Measurements from ENCODE around the gene CDKL5. TPM values are rescaled to one million over a fixed set of nuclear protein-coding genes. Genes with fewer than 3 reads are reported as not detected.

CDKL5 gene
- total RNA-seq, 4 donors from 2014 or later: 5.1 to 11.8 (median 7.4) TPM

- 70% methylated on average over 1 of the region's 1 CpG for WGBS
- H3K27me3 ChIP-seq: no peaks in the 10 kb centered on the region
- H3K27ac ChIP-seq: no peak overlapping the region
- H3K4me3 ChIP-seq: no peak overlapping the region
- no peaks in the 10 kb centered on the region for H3K4me1 ChIP-seq
- TF ChIP-seq POLR2AphosphoS5 (IDR thresholded peaks at IDR 0.05) (no peak), EP300 (IDR thresholded peaks at IDR 0.05) (no peak), CTCF (IDR thresholded peaks at IDR 0.05) (no peak), POLR2A (IDR thresholded peaks at IDR 0.05) (no peak)
- no peaks in the 10 kb centered on the region for H3K9me3 ChIP-seq
- no peaks in the 10 kb centered on the region for H3K36me3 ChIP-seq
- no peak for DNase-seq (ENCODE audit: low spot score in 2 of 2)
Measured at GRCh38 chrX:18436017-18436416, 10.6 kb downstream of the CDKL5 start.

GRCh38 chrX:18440835-18441234, 15.4 kb downstream of the CDKL5 start:
- TF ChIP-seq POLR2AphosphoS5 (IDR thresholded peaks at IDR 0.05) (no peak), POLR2A (IDR thresholded peaks at IDR 0.05) (no peak), CTCF (IDR thresholded peaks at IDR 0.05) (no peak), EP300 (IDR thresholded peaks at IDR 0.05) (no peak)
- Histone ChIP-seq H3K4me1 (no peaks in the 10 kb centered on the region), H3K4me3 (no peak overlapping the region), H3K36me3 (no peaks in the 10 kb centered on the region), H3K27ac (no peak overlapping the region), H3K27me3 (no peaks in the 10 kb centered on the region), H3K9me3 (no peaks in the 10 kb centered on the region)
- no peak for DNase-seq (ENCODE audit: low spot score in 2 of 2)
- WGBS: 83% methylated on average over 4 of the region's 4 CpGs

GRCh38 chrX:18441780-18442367, 16.5 kb downstream of the CDKL5 start:
- Histone ChIP-seq H3K36me3 (no peaks in the 10 kb centered on the region), H3K4me1 (no peaks in the 10 kb centered on the region), H3K27me3 (no peaks in the 10 kb centered on the region), H3K27ac (no peak overlapping the region), H3K4me3 (no peak overlapping the region), H3K9me3 (no peaks in the 10 kb centered on the region)
- TF ChIP-seq POLR2AphosphoS5 (IDR thresholded peaks at IDR 0.05): no peak
- no peak for TF ChIP-seq CTCF (IDR thresholded peaks at IDR 0.05)
- no peak for TF ChIP-seq EP300 (IDR thresholded peaks at IDR 0.05)
- TF ChIP-seq POLR2A (IDR thresholded peaks at IDR 0.05): no peak
- WGBS: 81% methylated on average over 3 of the region's 3 CpGs
- no peak for DNase-seq (ENCODE audit: low spot score in 2 of 2)

- no peak for DNase-seq (ENCODE audit: low spot score in 2 of 2)
- Histone ChIP-seq H3K9me3 (no peaks in the 10 kb centered on the region), H3K36me3 (no peaks in the 10 kb centered on the region), H3K27me3 (no peaks in the 10 kb centered on the region), H3K27ac (no peak overlapping the region), H3K4me3 (no peak overlapping the region), H3K4me1 (no peaks in the 10 kb centered on the region)
- WGBS: 95% methylated on average over 3 of the region's 3 CpGs
- TF ChIP-seq POLR2AphosphoS5 (IDR thresholded peaks at IDR 0.05) (no peak), EP300 (IDR thresholded peaks at IDR 0.05) (no peak), POLR2A (IDR thresholded peaks at IDR 0.05) (no peak), CTCF (IDR thresholded peaks at IDR 0.05) (no peak)
Measured at GRCh38 chrX:18448416-18448815, 23.0 kb downstream of the CDKL5 start.

- no peak overlapping the region for H3K4me3 ChIP-seq
- no peak for TF ChIP-seq POLR2A (IDR thresholded peaks at IDR 0.05)
- no peak for TF ChIP-seq POLR2AphosphoS5 (IDR thresholded peaks at IDR 0.05)
- TF ChIP-seq EP300 (IDR thresholded peaks at IDR 0.05): no peak
- TF ChIP-seq CTCF (IDR thresholded peaks at IDR 0.05): no peak
- H3K9me3 ChIP-seq: no peaks in the 10 kb centered on the region
- DNase-seq (ENCODE audit: low spot score in 2 of 2): no peak
- 80% methylated on average over 4 of the region's 4 CpGs for WGBS
- H3K36me3 ChIP-seq: no peaks in the 10 kb centered on the region
- H3K27me3 ChIP-seq: no peaks in the 10 kb centered on the region
- H3K4me1 ChIP-seq: no peaks in the 10 kb centered on the region
- H3K27ac ChIP-seq: no peak overlapping the region
Measured at GRCh38 chrX:18449236-18449635, 23.8 kb downstream of the CDKL5 start.
